Inferior parietal cortex (tissue), 1 donor: ENCODE data around the gene PRPF4.
A peak's percentile ranks its signal among the peaks of the same experiment; 100 is the strongest.
"Not testable (repeated sequence)": the region's sequence is repeated elsewhere in the genome, so short reads cannot be mapped to it uniquely, and the experiment has no call there.

ENCODE experiments used
- DNase-seq: peaks from one replicate; pipeline ENCODE4 v3.0.0-alpha.2; 2016; ENCODE audit errors: extremely low spot score

Gene PRPF4

DNA sequence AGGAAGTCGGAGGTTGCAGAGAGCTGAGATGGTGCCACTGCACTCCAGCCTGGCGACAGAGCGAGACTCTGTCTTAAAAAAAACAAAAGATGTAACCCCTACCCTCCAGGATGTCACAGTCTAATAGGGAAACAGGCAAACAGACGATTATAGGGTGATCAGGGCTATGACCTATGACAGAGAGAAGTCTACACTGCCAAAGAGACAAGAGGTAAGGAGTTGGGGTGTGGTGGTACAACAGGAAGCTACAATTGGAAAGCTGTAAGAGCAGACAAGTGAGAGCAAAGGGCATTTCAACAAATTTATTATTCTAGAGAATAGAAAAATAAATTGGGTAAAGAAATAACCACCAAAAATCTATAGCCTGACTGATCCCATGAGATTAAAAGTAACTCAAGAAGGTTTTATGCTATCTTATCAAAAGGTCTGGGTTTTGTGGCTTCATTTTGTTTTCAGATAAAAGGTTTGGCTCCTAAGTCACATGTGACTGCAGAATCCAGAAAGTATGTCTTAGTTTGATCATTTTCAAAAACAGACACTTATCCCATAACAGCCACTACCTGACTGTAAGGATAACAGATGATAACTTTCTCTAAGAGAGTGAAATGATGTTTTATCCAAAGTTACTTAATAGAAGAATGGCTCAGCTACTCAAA is 7.4 kb upstream of the PRPF4 start:
- no peak for DNase-seq

- DNase-seq, result no peak
Measured at GRCh38 chr9:113269355-113269754, 6.1 kb upstream of the PRPF4 start.

DNA sequence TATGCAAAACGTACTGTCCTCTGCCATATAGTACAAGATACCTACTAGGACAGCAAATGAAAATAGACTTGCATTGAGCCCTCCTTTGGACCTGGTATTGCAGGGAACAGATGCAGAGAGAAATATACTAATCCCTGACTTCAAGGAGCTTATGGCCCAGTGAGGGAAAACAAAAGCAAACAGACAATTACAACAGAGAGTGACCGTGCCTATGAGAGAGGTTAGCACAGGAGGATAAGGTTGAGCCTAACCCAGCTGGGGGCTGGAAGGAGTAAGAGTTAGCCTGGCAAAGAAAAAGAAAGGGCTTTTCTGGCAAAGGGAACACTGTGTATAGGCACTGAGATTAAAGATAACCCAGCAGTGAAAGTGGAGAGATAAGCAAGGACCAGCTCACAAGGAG is 5.6 kb upstream of the PRPF4 start:
- no peak for DNase-seq

DNA sequence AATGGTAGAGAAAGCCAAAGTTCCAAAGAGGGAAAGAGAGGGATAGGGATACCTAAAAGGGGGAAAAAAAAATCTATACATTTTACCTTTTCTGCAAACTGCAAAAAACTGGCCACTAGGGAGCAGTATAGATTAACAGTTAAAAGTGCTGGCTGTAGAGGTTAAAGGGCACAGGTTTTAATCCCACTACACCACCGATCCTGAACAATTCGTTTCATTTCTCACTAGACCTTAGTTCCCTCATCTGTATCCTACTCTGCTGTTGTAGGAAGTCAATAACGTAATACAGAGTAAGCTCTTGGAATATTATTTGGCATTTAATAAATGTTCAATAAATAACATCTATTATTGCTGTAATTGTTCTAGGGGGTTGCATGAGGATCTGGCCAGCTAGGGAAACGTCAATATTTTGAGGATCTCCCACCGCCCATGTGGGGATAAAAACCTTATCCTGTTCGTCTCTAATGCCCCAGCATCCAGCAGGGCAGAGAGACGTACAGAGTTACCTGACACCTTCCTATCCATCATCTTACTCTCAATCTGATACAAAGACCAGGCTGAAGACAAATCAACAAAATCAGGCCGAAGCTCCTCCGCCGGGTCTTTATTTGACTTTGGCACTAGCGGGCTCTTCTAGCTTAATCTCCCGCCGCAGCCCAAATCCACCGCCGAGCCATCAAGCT is 843 bp upstream of the PRPF4 start:
- peak; percentile 85 for DNase-seq

DNA sequence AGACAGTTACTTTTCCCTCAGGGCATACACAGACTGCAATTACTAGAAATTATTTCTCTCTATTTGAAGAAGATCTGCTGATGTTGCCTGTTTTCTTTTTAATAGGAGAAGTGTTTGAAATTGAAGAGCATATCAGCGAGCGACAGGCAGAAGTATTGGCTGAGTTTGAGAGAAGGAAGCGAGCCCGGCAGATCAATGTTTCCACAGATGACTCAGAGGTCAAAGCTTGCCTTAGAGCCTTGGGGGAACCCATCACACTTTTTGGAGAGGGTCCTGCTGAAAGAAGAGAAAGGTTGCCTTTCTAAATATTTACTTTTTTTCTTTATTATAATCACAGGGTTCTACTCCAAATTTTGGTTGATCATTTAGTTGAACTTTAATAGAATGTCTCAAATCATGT is 3.4 kb downstream of the PRPF4 start:
- no peak for DNase-seq

- DNase-seq, result no peak
Measured at GRCh38 chr9:113281356-113281755, 5.9 kb downstream of the PRPF4 start.

- no peak for DNase-seq
Measured at GRCh38 chr9:113289091-113289490, 13.6 kb downstream of the PRPF4 start.

GRCh38 chr9:113290052-113290607 is 14.7 kb downstream of the PRPF4 start:
- no peak for DNase-seq

DNA sequence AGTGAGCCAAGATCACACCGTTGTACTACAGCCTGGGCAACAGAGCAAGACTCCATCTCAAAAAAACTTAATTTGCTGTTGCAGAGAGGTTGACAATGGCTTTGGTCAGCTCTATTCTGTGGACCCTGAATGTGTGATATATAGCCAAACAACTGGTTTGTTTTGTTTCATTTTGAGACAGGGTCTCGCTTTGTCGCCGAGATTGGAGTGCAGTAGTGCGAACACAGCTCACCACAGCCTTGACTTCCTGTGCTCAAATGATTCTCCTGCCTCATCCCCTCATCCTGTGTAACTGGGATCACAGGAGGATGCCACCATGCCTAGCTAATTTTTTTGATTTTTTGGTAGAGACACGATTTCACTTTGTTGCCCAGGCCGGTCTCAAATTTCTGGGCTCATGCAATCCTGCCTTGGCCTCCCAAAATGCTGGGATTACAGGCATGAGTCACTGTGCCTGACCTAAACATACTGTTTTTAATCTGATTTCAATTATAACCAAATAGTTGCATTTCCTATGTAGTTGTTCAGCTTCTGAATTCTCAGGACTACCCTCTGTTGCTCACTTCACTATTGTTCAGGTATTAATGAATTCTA is 17.9 kb downstream of the PRPF4 start:
- DNase-seq, result no peak

DNA sequence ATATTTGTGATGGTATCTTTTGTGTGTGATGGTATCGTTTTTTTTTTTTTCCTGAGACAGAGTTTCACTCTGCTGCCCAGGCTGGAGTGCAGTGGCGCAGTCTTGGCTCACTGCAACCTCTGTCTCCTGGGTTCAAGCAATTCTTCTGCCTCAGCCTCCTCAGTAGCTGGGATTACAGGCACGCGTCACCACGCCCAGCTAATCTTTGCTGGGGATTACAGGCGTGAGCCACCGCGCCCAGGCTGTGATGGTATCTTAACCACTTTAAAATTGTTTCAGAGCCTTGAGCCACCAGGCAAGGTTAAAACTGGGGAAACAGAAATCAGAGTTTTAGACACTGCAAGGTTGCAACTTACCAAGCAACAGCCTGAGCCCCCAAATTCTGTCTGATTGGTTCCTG is 20.8 kb downstream of the PRPF4 start:
- not testable (repeated sequence) for DNase-seq

GRCh38 chr9:113296796-113297558 is 21.5 kb downstream of the PRPF4 start:
- DNase-seq, result no peak

DNA sequence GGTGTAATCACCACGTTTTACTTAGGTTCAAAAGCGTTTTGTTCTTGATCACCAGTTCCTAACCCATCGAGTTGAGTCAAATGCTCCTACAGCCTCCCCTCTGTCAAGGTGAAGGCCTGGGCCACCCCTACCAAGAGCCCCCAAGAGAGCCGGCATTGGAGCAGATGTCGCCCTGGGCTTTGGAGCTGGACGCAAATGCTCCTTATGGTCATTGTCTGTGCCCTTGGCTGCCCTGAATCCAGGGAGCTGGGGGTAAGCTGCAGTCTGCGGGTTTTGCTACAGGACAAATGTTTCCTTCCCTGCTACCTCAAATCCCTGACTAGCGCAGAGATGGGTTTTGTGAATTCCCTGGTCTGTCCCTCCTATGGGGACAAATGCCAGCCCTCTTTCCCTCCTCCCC is 22.9 kb downstream of the PRPF4 start:
- DNase-seq, result no peak

DNA sequence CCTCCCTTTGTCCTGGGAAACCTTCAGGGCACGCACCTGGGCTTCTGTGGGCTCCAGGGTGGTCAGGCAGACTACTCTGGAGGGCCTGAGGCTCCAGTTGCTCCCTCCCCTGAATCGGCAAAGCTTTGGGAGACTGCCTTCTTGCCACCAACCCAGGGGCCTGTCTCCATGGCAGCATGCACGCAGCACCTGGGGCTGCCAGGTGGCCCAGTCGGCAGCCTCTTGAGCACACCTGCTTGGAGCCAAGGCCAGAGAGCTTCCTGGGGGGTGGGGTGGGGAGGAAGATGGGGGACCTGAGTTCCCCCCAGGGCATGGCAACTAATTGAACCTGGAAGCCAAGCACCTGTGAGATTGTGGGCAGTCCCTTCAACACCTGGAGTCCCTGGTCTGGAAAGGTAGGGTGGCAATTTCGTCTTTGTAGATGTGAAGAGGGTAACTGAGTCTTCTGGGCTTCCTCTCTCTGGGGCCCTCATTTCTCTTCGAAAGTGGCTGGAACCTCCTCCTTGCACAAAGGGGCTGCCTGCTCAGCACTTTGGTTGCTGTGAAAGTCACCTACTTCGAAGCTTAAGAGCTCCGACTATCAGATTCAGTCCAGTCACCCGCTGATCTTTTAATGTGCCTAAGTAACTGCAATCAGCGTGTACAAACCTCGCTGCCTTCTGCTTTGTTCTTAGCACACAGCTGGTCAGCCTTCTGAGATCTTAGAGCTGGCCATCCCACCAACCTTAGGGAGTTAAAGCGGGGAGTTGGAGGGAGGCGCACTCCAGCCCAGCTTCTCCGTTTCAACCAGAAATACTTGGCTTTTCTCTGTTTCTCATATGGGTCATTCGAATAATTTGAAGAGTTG is 23.7 kb downstream of the PRPF4 start:
- DNase-seq, result no peak

- DNase-seq, result peak; percentile 30
Measured at GRCh38 chr9:113299800-113300292, 24.4 kb downstream of the PRPF4 start.

GRCh38 chr9:113301548-113301947 is 26.1 kb downstream of the PRPF4 start:
- no peak for DNase-seq

GRCh38 chr9:113302792-113303418 is 27.4 kb downstream of the PRPF4 start, which contains the start of gene RNF183:
Gene RNF183, minus strand, starts transcription at chr9:113303376. Its CDS starts 5,192 bp downstream, at chr9:113298184.
- no peak for DNase-seq

GRCh38 chr9:113306566-113306965 is 31.1 kb downstream of the PRPF4 start:
- DNase-seq, result no peak

GRCh38 chr9:113307396-113307975 is 32.0 kb downstream of the PRPF4 start:
- DNase-seq, result no peak

DNA sequence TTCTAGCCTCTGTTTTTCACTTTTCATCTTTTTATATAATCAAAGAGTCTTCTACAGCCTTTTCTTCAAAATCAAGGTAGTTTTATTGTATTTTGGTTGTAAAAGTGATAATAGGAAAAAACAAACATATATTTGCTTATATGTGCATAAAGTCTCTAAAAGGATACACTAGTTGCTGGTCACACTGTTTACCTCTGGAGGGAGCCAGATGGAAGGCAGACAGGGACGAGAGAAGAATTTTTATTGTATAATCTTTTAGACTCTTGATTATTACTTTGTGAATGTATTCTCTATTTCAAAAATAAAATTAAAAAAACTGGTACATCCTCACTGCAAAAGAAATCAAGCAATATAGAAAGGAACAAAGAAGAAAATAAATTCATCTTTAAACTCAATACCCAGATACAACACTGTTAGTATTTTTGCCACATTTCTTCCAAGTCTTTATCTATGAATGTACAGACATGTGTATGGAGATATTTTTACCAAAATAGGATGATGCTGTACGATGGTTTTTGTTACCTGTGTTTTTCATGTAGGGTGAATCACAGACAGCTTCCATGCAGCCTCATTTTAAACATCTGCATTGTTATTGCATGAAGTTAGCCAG is 33.9 kb downstream of the PRPF4 start:
- peak; percentile 71 for DNase-seq

GRCh38 chr9:113310538-113310937 is 35.1 kb downstream of the PRPF4 start:
- no peak for DNase-seq
